ENCODE data around the gene RAB34.

DNA sequence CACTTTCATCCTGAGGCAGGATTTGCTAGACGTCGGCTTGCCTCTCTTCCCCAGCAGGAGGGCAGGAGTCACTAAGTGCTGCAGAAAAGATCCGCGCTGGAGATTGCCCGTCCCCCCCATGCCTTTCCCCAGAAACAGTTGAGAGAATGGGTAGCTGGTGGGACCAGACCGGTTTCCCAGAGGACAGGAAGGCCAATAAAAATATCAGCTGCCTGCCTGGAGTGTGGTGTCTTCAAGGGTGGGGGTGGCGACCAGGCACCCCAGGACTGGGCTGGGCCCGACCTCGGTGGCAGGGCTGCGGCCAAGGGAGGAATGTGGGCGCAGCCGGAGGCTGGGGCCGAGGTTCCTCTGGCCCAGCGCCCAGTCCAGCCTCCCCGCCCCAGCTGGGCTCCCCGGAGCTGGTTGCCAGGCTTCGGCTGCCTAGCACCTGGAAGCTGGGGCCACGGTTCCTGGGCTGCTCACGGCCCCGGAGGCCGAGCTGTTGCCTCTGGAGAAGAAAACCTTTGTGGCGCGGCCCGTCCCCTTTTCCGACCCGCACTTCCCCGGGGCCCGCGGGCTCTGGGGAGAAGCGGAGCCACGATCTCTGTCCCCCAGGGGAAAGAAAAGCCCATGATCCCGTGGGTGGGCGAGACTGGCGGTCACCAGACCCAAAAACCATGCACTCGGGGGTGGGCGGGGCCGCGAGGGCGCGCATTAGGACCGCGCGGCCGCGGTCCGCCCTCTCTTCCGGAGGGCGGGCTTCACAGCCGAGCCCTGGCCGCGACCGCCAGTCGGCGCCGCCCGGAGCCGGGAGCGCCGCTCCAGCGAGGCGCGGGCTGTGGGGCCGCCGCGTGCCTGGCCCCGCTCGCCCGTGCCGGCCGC, 25.8 kb upstream of the RAB34 start, which contains the start of gene TRAF4:
- peak; percentile 99 for TF ChIP-seq POLR2A (IDR thresholded peaks at IDR 0.05)
- TF ChIP-seq, protein P1, sequence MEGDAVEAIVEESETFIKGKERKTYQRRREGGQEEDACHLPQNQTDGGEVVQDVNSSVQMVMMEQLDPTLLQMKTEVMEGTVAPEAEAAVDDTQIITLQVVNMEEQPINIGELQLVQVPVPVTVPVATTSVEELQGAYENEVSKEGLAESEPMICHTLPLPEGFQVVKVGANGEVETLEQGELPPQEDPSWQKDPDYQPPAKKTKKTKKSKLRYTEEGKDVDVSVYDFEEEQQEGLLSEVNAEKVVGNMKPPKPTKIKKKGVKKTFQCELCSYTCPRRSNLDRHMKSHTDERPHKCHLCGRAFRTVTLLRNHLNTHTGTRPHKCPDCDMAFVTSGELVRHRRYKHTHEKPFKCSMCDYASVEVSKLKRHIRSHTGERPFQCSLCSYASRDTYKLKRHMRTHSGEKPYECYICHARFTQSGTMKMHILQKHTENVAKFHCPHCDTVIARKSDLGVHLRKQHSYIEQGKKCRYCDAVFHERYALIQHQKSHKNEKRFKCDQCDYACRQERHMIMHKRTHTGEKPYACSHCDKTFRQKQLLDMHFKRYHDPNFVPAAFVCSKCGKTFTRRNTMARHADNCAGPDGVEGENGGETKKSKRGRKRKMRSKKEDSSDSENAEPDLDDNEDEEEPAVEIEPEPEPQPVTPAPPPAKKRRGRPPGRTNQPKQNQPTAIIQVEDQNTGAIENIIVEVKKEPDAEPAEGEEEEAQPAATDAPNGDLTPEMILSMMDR (IDR thresholded peaks at IDR 0.05): peak in 4 of 6 experiments; percentile 24 to 44 (median 42)

Data from thyroid gland (tissue), 4 donors.